Liver (tissue), 3 donors: ENCODE data around the gene ABHD17C.

Experiments
- HNF4A ChIP-seq, 2 donors: conservative IDR thresholded peaks; 2 replicates each; pipeline ENCODE4 v1.6.1; 2016; ENCODE audit warnings: antibody characterized with exemption in 2 of 2, mild to moderate bottlenecking in 2 of 2
- RAD21 ChIP-seq, 2 donors: IDR thresholded peaks; 2 replicates each; pipeline ENCODE4 v1.6.1; 2016; ENCODE audit warnings: antibody characterized with exemption in 2 of 2, mild to moderate bottlenecking in 2 of 2
- TF ChIP-seq, protein P1 (sequence below): fragments of 150-350 bp; IDR thresholded peaks from 2 replicates; pipeline ENCODE4 v1.5.1; 2017; ENCODE audit warnings: improper control_type of control experiment, low read depth, low read length; ENCODE audit not compliant: missing input control
- TF ChIP-seq, protein P2 (sequence below): IDR thresholded peaks from 2 replicates; pipeline ENCODE4 v1.6.1; 2016; ENCODE audit warnings: antibody characterized with exemption, mild to moderate bottlenecking
- donor health status: healthy.
- donor health status: healthy.

DNA sequence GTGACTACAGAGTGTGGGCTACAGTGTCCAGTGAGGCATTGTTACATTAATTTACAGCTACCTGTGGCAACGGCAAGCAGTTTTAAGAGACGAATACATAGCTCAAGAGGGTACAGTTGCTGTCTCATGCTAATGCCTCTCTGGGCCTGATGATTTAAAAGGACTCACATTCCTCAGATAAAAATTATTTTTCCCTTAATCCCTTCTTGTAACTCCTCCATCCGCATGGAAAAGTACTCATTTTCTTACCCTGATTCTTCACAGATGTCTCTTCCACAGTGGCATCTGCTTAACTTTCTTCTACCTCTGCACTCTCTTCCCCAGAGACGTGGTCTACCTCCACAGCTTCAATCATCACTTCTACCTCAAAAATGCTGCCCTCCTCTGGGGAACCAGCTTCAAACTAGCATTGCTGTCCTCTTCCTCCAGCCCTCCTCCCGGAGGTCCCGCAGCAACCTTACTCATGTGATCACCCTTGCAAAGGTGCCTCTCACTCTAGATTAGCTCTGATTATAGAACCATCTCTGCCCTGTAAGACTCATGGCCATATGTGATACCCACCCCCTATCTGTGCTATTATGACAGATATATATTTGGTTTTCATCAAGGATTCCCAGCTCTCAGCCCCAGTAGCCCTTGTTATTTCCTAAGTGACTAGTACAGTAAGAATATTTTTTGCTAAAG, 21.4 kb upstream of the ABHD17C start:
- TF ChIP-seq RAD21 (IDR thresholded peaks at IDR 0.05) (no peak), HNF4A (conservative IDR thresholded peaks at IDR 0.05) (no peak)
- TF ChIP-seq, protein P1, sequence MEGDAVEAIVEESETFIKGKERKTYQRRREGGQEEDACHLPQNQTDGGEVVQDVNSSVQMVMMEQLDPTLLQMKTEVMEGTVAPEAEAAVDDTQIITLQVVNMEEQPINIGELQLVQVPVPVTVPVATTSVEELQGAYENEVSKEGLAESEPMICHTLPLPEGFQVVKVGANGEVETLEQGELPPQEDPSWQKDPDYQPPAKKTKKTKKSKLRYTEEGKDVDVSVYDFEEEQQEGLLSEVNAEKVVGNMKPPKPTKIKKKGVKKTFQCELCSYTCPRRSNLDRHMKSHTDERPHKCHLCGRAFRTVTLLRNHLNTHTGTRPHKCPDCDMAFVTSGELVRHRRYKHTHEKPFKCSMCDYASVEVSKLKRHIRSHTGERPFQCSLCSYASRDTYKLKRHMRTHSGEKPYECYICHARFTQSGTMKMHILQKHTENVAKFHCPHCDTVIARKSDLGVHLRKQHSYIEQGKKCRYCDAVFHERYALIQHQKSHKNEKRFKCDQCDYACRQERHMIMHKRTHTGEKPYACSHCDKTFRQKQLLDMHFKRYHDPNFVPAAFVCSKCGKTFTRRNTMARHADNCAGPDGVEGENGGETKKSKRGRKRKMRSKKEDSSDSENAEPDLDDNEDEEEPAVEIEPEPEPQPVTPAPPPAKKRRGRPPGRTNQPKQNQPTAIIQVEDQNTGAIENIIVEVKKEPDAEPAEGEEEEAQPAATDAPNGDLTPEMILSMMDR, result no peak
- TF ChIP-seq, protein P2, sequence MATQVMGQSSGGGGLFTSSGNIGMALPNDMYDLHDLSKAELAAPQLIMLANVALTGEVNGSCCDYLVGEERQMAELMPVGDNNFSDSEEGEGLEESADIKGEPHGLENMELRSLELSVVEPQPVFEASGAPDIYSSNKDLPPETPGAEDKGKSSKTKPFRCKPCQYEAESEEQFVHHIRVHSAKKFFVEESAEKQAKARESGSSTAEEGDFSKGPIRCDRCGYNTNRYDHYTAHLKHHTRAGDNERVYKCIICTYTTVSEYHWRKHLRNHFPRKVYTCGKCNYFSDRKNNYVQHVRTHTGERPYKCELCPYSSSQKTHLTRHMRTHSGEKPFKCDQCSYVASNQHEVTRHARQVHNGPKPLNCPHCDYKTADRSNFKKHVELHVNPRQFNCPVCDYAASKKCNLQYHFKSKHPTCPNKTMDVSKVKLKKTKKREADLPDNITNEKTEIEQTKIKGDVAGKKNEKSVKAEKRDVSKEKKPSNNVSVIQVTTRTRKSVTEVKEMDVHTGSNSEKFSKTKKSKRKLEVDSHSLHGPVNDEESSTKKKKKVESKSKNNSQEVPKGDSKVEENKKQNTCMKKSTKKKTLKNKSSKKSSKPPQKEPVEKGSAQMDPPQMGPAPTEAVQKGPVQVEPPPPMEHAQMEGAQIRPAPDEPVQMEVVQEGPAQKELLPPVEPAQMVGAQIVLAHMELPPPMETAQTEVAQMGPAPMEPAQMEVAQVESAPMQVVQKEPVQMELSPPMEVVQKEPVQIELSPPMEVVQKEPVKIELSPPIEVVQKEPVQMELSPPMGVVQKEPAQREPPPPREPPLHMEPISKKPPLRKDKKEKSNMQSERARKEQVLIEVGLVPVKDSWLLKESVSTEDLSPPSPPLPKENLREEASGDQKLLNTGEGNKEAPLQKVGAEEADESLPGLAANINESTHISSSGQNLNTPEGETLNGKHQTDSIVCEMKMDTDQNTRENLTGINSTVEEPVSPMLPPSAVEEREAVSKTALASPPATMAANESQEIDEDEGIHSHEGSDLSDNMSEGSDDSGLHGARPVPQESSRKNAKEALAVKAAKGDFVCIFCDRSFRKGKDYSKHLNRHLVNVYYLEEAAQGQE, result no peak
